ENCODE measurements around the gene RFX6.

Gene RFX6

DNA sequence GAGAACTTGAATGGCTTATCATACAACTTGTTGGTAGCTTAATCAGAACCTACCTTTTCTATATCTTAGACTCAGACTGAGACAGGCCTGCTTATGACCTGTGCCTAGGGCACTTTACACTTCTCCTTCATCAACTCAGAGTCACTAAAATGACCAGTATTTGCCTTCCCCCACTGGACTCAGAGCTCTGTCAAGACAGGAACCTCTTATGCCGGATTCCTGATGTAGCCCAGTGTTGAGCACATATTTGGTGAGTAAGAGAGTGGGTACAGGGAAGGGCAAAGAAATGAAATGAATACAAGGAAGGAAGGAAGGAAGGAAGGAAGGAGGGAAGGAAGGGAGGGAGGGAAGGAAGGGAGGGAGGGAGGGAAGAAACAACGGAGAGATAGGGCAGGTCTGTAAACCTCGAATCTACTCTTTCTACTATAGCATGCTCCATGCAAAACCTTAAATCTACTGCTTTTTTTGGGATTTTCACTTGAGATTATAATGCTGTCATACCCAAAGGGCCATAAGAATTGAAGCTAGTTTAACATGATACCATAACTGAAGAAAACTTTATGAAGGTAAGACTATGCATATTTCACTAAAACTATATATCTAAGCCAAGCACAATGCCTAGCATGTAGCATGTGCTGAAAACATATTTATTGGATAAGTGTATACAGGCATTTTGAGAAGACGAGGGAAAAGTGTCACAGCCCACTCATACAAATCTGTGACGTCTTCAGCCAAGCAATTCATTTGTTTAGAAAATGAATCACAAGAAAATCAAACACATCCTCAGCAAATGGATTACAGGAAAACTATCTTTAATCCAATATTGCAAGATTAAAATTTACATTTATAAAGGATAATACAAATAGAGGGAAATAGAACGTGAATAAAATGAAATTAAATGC is 89.9 kb downstream of the RFX6 start:
- DNase-seq (ENCODE audit: insufficient read length, low spot score) (no peak), FAIRE-seq (no peak)

DNA sequence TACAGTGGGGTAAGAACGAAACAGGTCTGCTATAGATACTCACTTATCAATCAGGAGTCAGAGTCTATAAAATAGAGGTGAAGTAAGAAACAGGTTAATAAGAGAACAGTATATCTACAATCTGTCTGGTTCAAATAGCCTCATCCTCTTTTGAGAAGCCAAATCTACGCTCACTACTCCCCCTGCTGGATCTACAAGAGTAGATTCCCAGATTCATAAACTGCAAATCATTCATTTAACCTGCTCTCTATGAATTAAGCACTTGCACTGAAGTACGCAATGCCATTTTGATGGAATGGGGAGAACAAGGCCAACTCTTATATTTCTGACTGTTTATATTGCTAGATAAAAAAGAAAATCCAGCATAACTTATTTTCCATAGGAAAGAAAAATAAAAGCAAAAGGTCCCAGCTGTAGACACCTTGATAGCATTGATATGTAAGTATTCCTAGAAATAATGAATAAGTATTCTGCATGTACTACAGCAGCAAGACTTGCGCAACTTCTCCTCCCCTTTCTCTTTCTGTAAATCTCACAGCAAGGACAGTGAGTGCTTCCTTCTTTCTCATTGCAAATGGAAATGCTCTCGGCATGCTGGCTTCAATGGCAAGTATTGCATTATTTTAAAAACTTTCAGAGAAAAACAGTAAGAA is 92.3 kb downstream of the RFX6 start:
- FAIRE-seq (no peak), DNase-seq (ENCODE audit: insufficient read length, low spot score) (peak; percentile 46)

- peak; percentile 24 for DNase-seq (ENCODE audit: insufficient read length, low spot score)
- FAIRE-seq: no peak
Measured at GRCh38 chr6:116971959-116972358, 94.9 kb downstream of the RFX6 start.

- FAIRE-seq (no peak), DNase-seq (ENCODE audit: insufficient read length, low spot score) (no peak)
Measured at GRCh38 chr6:116973976-116974375, 96.9 kb downstream of the RFX6 start.

DNA sequence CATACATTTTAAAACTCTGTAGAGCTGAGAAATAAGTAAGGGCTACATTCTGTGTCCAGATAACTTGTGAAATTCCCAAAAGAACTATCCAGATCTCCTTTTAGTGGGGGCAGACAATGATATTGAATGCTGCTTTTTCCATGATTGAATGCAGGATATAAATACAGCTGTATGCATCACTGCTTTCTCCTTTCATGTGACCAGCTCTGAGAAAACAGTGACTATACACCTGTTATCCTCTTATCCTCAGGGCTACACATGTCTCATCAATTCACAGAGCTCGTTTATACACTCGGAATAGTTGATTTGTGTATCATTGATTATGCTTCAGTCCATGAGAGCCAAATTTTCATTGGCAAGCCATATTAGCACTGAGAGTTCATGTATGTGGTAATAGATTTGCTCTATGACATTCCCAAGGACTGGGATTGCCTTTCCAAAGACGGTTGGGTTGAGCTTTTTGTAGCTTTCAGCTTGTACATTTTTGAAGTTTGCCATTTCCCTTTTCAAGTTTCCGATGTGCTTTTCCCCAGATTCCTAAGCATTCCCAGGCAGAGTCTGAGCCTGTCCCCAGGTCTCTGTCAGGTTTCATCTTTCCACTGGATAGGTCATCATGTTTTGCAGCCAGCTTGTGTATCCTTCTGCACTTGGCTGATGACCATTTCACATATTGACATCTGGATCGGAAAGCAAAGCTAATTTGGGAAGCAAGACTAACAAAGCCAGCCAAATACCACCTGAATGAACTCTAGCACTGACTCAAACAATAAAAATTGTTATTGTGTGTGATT is 97.7 kb downstream of the RFX6 start:
- no peak for DNase-seq (ENCODE audit: insufficient read length, low spot score)
- no peak for FAIRE-seq

GRCh38 chr6:116975600-116975999 is 98.6 kb downstream of the RFX6 start:
- FAIRE-seq (no peak), DNase-seq (ENCODE audit: insufficient read length, low spot score) (no peak)

- no peak for DNase-seq (ENCODE audit: insufficient read length, low spot score)
- FAIRE-seq: no peak
Measured at GRCh38 chr6:116979560-116979959, 102.5 kb downstream of the RFX6 start.

All from HTR-8/SVneo (cell line).